Hematopoietic multipotent progenitor cell treated with erythropoietin and hydrocortisone succinate and interleukin-3 and kit ligand, for 15 days (in vitro differentiated cells): ENCODE results near the gene SERPINA6.
"Not testable (repeated sequence)": the region's sequence is repeated elsewhere in the genome, so short reads cannot be mapped to it uniquely, and the experiment has no call there.

Experiments
- DNase-seq: peaks from one replicate; pipeline ENCODE4 v3.0.0-alpha.2; 2015; ENCODE audit warnings: low spot score

The SERPINA6 gene

DNA sequence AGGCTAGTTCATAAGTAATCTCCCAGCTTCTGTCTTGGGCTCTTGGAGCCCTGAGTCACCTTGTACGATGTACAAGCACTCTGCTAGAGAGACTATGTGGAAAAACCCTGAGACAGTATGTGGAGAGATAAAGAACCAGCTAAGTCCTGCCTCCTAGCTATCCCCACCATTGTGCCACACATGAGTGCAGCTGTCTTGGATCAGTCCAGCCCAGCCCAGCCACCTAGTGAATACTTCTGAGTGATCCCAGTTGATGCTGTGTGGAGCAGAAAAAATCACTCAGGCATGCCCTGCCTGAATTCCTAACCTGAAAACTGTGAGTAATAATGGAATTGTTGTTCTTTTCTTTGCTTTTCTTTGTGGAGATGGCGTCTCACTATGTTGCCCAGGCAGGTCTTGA is 5.1 kb upstream of the SERPINA6 start:
- DNase-seq = no peak

DNA sequence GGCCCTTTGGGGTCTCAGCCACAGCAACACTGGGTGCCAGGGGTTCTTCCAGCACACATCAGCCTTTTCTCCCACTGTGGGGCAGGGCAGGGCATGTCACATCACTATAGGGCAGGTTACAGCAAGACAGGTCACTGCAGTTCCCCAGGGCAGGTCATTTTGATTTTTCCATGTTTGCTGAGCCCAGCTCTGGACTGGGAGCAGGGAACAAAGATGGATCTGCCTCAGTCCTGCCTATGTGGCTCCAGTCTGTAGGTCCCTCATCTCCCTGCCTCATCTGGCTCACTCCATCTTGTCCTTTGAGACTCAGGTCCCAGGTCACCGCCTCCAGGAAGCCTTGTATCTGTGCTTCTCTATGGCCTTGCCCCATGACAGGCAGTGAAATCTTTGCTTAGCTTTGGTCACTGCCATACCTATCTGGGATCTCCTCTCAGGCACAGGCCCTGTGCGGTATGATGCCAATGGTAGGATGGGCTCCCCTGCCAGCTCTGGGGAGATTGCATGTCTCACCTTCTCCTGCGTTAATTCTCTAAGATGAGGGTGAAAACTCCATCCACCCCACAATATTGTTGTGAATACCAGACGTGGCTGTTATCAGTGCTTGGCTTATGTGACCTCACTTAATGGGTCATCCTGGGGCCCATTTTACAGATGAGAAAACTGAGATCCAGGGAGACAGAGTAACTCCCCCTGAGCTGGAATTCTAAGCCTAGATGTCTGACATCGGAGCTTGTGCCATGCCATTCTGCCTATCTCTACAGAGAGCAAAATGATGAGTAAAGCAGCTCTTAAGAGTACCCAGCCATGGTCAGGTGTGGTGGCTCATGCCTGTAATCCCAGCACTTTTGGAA is 1.5 kb downstream of the SERPINA6 start:
- no peak for DNase-seq

DNA sequence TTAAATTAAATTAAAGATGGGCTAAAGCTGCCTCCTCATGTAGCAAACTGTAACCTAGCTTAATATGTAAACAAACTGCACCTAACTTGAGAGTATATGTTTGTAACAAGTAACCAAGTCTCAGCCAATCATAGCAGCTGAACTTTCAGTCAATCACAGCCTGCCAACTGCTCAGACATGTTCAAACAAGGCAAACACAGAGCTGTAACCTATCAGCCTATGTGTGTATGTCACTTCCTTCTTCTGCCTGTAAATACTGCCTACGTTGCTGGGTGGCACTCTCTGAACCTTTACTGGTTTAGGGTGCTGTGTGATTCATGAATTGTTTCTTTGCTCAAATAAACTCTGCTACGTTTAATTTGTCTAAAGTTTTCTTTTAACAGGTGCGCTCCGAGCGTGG is 2.9 kb downstream of the SERPINA6 start:
- DNase-seq = no peak

DNA sequence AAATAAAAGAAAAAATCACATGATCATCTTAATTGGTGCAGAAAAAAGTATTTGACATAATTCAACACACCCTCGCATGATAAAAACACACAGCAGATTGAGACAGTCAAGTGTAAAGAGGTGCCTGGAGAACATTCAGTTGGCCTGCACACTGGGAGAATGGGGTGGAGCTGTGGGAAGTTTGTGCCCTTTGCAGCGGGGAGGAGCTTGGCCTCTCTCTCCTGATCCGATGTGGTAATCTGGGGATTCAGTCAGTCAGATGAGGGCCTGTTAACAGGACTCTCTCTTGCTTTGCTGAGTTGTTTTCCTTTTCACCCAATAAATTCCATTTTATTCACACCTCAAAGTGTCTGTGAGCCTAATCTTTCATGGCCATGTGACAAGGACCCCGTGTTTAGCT is 5.9 kb downstream of the SERPINA6 start:
- DNase-seq = no peak

DNA sequence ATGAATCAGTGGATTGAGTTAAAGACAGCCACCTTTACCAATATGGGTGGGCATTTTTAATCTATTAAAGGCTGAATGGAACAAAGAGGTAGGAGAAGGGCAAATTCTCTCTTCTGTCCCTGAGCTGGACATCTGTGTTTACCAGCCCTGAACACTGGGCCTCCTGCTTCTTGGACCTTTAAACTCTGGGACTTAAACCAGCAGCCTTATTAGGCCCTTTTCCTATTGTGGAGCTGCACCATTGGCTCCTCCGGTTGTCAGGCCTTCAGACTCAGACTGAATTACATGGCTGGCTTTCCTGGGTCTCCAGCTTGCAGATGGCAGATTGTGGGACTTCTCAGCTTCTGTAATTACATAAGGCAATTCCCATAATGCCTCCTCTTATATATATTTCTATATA is 6.4 kb downstream of the SERPINA6 start:
- no peak for DNase-seq

DNA sequence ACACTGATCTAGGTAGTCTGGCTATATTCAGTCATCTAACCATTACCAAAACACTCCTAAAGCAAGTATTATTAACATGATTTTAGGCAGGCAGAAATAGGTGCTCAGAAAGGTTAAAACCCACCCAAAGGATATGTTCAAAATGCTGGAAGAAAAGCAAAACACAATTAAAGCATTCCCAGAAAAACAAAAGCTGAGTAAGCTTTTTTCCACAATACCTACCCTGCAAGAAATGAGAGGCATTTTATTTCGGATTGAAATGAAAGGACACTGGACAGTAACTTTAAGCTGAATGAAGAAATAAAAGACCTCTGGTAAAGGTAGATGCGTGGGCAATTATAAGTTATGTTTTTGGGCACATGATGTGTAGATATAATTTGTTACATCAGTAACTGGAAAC is 8.2 kb downstream of the SERPINA6 start:
- no peak for DNase-seq

DNA sequence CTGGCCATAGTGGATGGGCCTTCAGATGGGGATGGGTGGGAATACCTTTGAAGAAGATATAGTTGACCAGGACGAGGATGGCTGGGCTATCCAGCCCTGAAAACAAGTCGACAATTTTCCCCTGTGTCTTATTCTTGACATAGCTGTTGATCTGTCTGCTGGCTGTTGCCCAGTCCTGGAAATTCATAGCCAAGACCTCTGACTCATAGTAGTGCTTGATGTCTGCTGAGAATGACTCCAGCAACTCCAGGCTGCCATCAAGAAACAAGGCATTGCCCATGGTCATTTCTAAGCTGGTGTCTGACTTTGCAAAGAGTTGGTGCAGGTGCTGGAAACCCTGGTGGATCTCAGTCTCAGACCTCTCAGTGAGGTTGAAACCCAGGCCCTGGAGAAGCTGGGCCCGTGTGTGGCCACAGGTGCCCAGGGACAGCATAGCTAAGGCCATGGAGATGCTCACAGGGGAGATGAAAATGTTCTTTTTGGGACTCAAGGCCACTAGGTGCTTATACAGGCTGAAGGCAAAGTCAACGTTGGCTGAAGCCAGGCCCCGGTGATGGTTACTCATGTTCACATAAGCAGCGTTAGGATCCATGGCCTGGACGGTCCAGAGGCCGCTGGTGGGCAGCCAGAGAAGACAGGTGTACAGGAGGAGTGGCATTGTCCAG is 9.0 kb downstream of the SERPINA6 start:
- no peak for DNase-seq

DNA sequence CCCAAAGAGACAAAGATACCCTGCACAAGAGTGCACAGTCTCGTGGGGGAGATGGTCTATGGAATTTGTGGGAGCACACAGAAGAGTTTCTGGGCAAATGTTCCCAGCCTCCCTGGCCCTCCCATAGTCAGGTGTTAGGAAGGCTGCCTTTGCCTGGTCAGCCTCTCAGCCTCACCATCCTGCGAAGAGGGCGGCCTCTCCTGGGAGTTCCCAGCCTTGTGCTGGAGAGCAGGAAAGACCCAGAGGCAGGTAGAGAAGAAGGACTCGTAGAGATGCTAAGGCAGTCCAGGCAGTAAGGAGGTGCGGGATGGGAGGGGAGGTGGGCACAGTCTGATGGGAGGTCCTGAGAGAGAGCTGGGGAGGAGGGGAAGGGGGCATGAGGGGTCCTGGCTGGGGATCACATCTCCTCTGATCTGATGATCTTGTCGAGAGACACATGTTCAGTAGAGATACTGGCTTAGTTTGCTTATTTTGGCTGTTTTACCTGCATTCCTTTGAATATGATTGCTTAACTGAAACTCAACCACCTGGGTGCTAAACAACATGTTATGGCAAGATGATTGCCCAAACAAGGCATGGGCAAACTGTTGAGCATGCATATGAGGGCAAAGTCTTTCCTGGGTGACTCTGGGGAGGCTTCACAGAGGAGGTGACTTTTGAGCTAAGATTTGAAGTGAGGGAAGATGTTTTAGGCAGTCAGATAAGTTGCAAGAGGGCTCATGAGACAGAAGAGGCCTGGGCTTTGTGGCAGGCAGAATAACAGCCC is 10.5 kb downstream of the SERPINA6 start:
- DNase-seq = no peak

DNA sequence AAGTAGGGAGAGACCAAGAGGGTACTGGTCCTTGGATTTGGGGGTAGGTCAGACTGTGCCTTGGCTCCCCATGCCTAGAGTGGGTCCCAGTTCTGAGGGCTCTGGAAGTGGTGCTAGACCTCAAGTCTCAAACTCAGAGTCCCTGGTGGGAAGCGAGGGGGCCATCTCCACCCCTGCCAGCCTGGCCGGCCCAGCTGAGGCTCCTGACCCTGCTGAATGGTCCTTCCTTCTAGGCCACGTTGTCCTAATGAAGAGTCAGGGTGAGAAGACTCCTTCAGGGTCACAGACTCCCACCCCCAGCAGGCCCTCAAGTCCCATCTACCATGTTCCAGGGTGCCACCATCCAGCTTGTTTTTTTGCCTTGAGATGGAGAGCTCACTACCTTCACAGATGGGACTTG is 12.9 kb downstream of the SERPINA6 start:
- no peak for DNase-seq

DNA sequence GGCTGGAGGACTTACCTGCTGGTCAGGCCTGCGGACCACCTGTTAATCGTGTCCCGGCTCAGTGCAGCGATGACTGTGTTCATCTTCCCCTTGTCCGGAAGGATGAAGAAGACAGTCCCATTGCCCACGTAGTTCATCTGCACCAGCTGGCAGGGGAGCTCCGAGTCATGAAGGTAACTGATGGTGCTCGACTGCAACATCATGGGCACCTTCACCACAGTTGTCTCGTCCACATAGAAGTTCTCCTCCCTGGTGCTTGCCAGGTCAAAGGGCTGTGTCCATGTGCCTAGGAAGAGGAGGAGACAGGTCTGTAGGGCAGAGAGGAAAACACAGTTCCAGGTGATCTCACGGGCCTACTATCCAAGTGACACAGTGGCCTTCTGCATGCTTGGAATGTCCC is 13.4 kb downstream of the SERPINA6 start:
- DNase-seq = no peak

DNA sequence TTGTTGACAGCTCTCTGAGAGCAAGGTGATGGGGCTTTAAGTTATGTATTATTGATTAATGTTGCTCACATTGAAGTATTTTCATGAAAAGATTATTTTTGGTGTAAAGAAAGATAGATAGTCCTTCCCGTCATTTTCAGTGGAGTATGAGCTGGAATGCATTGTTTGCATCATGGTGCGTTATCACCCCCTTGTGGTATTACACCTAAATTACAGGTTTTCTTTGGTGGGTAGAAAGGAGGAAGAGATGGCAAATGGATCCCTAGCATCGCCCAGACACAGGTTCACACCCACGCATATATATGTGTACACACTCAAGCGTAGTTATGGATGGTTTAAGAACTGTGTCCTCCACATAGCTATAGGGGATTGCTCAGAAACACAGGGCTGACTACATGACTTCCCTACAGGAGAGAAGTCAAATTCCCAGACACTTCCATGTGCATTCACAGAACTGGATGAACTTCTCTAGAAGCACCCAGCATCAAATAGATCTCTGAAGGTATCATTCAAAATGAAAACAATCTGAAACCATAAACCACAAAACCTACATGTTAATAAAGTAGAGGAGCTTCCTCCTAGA is 15.6 kb downstream of the SERPINA6 start:
- DNase-seq = no peak

DNA sequence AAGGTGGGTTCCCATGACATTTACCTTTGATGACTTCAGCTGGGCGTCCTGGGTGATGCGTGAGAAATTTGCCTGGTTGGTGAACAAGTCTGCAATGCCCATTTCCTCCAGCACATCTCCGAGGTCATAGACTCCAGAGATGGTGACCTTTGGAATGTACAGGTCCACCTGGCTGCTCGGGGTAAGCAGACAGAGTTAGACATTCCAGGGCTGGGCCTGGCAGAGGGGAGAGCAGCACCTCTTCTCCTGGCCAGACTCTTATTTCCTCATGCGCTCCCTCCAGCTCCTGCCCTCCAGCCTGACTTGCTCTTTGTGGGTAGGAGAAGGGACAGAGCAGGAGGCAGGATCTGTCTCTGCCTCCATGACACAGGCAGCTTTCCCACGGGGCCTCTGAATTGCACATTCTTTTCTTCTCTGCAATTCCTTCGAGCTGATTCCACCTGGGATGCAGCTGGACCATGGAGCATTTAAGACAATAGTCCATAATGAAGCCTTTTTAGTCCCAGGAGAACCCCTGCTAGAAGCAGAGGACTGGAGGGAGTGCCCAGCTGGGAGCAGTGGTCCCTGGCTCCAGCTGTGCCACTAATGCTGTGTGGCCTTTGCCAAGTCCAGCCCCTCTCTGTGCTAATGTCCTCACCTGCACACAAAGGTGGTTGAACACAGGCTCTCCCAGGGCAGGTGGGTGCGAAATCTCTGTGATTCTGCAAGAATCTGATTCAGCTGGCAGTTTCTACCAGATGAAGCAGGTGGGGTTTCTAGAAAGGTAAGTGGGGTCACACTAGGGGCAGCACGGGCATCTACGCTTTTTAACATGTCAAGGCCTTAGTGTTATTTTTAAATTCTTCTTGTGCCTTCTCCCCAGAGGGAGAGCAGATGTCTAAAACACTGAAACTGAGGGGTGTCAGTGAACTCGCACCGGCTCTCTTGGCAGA is 16.8 kb downstream of the SERPINA6 start:
- no peak for DNase-seq

DNA sequence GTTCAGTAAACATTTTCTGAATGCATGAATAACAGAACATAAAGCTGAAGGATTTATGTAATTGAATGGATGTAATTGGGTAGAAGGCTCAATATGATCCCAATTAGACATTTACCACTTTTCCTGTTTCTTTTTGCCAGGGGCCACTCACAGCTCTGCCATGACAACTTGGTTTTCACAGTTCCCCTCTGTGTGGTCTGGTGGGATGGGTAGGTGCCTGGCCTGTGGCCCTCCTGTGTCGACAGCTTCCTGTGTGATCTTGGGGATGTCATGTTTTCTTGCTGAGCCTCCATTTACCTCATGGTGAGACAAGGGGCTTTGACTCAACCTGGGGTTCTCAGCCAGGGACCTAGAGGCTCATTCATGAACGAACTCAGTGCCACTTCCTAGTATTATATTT is 17.5 kb downstream of the SERPINA6 start:
- DNase-seq = no peak

DNA sequence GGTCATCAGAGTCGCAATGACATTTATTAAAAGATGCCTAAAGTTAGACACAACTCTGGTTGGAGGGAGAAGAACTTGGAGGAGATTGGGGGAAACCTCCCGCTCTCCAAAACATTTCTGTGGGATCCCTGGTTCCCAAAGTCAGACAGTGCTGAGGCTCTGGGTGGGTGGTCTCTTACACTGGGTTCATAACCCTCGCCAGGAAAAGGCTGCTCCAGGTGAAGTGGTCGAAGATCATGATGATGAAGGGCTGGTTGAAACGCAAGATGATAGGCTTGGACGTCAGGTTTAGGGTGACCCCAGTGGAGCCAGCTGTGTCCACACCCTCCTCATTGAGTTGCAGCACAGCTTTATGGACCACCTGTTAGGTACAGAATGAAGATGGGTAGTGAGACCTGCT is 18.9 kb downstream of the SERPINA6 start:
- no peak for DNase-seq

DNA sequence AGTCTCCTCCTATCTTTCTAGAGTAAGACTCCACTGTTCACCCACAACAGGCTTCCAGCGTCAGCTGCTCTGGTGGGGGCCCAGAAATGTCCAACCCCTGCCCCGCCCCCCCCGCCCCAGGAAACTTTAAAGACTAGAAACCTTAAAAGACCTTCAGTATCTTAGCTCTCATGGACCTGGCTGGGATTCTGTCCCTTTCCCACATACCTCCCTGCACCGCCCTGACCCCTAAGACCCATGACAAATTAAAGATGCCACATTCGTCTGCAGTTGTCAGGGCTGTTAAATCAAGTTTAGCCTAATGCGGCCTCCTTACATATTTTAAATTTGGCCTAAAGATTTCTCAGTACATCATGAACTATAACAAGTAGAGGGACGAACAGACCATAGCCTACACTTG is 20.0 kb downstream of the SERPINA6 start:
- no peak for DNase-seq

DNA sequence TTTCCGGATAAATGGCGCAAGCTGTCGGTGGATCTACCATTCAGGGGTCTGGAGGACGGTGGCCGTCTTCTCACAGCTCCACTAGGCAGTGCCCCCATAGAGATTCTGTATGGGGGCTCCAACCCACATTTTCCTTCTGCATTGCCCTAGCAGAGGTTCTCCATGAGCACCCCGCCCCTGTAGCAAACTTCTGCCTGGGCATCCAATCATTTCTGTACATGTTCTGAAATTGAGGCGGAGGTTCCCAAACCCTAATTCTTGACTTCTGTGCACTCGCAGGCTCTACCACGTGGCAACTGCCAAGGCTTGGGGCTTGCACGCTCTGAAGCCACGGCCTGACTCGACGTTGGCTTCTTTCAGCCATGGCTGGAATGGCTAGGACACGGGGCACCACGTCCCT is 25.0 kb downstream of the SERPINA6 start:
- no peak for DNase-seq

DNA sequence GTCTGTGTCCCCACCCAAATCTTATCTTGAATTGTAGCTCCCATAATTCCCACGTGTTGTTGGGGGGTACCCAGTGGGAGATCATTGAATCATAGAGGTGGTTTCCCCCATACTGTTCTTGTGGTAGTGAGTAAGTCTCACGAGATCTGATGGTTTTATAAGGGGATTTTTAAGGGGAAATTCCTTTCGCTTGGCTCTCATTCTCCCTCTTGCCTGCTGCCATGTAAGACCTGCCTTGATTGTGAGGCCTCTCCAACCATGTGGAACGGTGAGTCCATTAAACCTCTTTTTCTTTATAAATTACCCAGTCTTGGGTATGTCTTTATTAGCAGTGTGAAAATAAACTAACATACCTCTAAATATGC is 27.0 kb downstream of the SERPINA6 start:
- not testable (repeated sequence) for DNase-seq

DNA sequence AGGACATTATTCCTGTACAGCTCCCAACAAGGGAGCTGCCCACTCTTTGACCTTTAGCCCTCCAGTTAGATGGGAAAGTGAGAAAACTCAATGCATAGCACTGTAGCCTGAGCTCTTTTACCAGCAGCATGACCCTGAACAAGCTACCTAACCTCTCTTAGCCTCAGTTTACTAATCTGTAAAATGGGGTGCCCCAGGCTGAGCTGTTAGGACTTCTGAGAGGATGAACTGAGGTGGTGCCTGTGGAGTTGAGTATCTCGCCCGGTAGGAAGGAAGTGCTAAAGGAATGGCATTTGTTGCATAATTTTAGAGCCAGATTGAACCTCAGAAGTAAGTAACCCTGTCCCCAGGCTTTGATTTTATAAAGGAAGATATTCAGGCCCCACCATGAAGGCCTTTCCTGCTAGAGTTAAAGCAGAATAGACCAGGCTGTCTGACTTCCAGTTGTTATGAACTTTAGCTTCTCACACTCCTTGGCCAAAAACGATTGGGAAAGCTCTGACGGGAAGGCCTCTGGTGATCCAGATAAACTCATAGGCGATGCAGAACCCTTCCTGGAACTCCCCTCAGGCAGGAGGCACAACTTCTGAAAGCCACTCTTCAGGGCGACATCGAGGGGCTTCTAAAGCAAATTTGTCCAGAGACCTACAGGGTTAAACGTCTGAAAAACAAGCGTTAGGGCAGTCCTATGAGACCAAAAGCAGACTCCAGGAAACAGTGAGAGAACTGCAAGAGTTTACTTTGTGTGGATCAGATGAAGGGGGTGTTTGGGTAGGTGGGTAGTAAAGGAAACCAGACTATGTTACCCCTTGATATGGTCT is 27.6 kb downstream of the SERPINA6 start:
- DNase-seq = no peak

DNA sequence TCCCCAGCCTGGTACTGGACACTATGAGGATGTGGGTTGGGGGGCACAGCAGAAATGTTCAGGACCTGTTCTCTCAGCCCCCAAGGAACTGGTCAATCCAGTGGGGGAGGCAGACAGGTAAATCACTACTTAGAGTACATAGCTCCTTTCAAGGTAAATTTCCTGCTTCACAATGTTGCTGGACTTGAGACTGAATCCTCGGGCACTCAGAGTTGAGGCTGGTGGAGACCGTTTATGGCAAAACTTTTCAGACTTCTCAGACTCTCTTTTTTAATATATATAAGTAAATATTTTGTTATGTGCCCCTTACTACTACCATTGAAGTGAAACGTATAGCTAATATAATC is 29.6 kb downstream of the SERPINA6 start:
- no peak for DNase-seq

DNA sequence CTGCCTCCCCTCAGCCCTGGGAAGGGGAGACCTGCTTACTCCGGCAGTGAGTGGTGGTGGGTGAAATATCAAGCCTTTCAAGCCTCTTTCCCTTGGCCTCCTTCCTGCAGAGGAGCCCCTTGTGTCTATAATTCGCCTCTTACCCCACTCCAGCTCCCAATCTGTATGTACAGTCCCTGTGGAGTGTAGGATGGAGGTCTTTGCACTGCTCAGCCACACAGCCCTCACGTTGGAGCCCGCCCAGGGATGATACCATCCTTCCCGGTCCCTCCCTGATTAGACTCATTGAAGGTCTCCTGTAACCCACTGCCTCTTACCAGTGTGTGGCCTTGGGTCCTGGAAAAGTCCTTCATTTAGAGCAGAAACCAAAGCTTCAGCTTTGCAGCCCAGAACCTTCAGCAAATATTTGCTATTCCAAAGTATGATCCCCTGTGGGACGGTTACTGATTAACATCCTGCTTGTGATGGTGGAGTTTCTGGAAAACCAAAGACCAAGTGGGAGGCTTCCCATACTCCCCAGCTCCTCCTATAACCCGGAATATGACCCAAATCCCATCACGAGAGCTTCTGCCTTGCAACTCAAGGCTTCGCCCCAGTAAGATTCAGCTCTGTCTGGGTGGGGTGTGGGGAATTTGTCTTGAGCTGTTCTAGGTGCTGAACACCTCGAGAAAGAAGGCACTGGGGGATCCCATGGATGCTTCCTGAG is 30.1 kb downstream of the SERPINA6 start, which contains the start of gene SERPINA10:
SERPINA10 (minus strand) TSS at position 397 of the 706 bp plus-strand sequence. CDS start 2,675 bp downstream, outside the sequence.
- no peak for DNase-seq
